ENCODE data around the gene CD8A.

GRCh38 chr2:86764661-86765309 lies 25.9 kb downstream of the CD8A start:
- TF ChIP-seq CTCF (conservative IDR thresholded peaks at IDR 0.05 in 1 of 2, IDR thresholded peaks at IDR 0.05 in 1 of 2; ENCODE audit: low read depth in 1 of 2, low read length in 2 of 2), result peak; percentile 68 to 77
- no peak for TF ChIP-seq EZH2 (IDR thresholded peaks at IDR 0.05; ENCODE audit: low read length, missing control alignments)
